ENCODE measurements around the gene SYNE1.
"Not testable (repeated sequence)": the region's sequence is repeated elsewhere in the genome, so short reads cannot be mapped to it uniquely, and the experiment has no call there.

The SYNE1 gene

DNA sequence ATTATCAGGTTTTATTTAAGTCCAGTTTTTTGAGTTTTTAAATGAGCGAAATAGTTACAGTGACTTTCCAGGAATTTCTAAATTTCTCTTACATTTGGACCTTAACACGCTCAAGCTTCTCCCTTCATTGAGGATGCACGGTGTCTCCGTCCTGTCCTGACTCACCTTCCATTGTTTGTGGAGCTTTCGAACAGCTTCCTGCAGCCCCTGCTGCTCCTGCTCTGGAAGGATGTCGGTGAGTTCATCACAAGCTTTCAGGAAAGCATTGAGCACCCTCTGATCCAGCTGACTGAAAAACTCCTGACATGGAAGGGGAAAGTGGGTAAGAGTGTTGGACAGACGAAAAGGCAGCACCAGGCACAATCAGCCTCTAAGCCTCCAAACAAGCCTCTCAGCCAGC, 183.7 kb downstream of the SYNE1 start:
- no peak overlapping the region for H3K4me3 ChIP-seq (ENCODE audit: low read depth, low read length)
- no peak for DNase-seq (ENCODE audit: low read depth)

DNA sequence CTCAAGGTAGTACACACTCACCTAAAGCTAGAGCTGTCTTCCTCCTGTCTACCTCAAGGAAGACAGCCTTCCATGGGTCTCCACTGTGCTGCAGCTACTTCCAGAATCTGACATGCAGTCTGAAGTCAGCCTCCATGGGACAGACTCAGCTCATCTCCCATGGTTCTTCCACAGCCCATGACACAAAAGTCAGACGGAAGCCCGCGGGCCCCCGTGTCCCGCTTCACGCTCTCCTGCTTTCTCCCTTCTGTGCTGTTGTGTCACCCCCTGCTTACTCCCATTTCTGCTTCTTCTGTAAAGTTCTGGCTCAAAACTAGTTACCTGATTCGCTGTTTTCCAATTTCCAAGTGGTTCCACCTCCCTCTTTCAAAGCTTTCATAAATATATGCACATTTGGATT, 184.5 kb downstream of the SYNE1 start:
- no peak overlapping the region for H3K4me3 ChIP-seq (ENCODE audit: low read depth, low read length)
- DNase-seq (ENCODE audit: low read depth), result no peak

GRCh38 chr6:152450519-152450918, 186.6 kb downstream of the SYNE1 start:
- DNase-seq (ENCODE audit: low read depth), result no peak
- H3K4me3 ChIP-seq (ENCODE audit: low read depth, low read length), result no peak overlapping the region

DNA sequence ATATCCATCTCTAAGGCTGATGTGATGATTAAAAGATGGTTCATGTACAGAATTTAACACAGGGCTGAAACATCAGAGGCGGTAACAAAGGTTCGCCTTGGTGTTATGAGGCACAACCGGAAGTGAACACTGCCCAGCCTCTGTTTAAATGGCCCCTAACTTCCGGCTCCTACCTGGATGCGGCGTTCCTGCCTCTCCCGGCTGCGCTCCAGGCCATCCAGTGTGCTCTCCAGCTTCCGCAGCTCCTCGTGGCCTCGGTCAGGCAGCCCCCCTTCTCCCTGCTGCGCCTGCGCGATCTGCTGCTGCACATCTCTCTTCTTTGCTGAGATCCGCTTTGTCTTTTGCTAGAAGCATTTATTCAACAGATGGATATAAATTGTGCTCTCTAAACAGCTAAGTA, 195.3 kb downstream of the SYNE1 start:
- no peak overlapping the region for H3K4me3 ChIP-seq (ENCODE audit: low read depth, low read length)
- no peak for DNase-seq (ENCODE audit: low read depth)

GRCh38 chr6:152435816-152436215, 201.3 kb downstream of the SYNE1 start:
- no peak for DNase-seq (ENCODE audit: low read depth)
- no peak overlapping the region for H3K4me3 ChIP-seq (ENCODE audit: low read depth, low read length)

GRCh38 chr6:152432758-152433157, 204.4 kb downstream of the SYNE1 start:
- no peak for DNase-seq (ENCODE audit: low read depth)
- H3K4me3 ChIP-seq (ENCODE audit: low read depth, low read length), result no peak overlapping the region

DNA sequence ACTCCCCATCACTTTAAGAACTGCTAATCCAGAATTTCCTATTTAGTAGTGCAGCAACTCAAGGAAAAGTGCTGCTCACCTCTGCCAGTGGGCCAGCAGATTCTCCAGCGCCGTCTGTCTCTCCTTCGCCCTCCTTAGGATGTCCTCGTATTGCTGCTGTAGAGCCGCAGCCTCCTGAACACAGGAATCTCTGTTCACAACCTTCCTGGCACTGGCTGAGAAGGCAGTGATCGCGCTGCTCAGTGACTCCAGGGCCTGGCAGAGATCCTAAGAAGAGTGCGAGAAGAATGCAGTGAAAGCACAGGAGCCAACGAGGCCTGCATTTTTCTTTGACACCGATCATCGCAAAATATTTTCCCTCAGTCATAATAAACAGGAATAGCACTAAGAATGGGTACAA, 209.0 kb downstream of the SYNE1 start:
- no peak for DNase-seq (ENCODE audit: low read depth)

GRCh38 chr6:152426276-152426675, 210.9 kb downstream of the SYNE1 start:
- H3K4me3 ChIP-seq (ENCODE audit: low read depth, low read length), result no peak overlapping the region
- no peak for DNase-seq (ENCODE audit: low read depth)

More for the DNA sequence above, 209.0 kb downstream of the SYNE1 start:
- H3K4me3 ChIP-seq (ENCODE audit: low read depth, low read length), result no peak overlapping the region

GRCh38 chr6:152423216-152424103, 213.7 kb downstream of the SYNE1 start:
- no peak for DNase-seq (ENCODE audit: low read depth)
- H3K4me3 ChIP-seq (ENCODE audit: low read depth, low read length), result no peak overlapping the region

- DNase-seq (ENCODE audit: low read depth); H3K4me3 ChIP-seq (ENCODE audit: low read depth, low read length): not testable (repeated sequence)
Observed at GRCh38 chr6:152421496-152421895, 215.7 kb downstream of the SYNE1 start.

DNA sequence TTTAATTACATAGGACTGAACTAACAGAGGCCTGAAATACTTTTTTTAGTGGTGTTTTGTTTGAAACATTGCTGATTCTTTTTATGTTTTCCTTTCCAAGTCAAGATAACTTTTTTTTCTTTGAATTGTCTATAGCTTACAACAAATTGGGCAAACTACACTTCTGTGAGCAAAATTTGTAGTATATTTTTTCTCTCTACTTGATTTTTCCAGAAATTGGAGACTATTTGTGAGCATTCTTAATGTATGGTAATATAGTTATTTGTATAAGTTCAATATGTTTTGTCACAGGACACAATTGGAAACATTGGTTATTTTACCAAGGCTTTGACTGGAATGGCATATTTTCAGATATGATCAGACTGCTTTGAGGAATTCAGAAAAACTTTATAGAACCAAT, 216.5 kb downstream of the SYNE1 start:
- H3K4me3 ChIP-seq (ENCODE audit: low read depth, low read length), result no peak overlapping the region
- no peak for DNase-seq (ENCODE audit: low read depth)

DNA sequence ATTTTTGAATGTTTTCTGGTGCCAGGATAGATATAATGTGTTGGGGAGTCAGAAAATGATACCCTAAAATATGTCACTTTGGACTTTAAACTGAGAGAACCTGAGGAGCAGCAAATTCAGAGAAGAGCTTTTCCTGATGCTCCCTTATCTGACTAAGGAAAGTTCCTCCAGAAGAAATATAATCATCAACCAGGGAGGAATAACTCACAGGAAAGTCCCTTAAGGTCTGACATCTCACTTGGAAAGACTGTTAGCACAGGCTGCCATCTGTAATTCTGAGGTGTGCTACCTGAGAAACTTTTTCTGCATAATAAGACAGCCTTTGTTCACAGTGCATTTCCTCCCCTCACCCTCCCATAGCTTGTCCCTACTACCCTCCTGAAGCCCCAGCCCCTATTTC, 218.6 kb downstream of the SYNE1 start:
- no peak for DNase-seq (ENCODE audit: low read depth)

DNA sequence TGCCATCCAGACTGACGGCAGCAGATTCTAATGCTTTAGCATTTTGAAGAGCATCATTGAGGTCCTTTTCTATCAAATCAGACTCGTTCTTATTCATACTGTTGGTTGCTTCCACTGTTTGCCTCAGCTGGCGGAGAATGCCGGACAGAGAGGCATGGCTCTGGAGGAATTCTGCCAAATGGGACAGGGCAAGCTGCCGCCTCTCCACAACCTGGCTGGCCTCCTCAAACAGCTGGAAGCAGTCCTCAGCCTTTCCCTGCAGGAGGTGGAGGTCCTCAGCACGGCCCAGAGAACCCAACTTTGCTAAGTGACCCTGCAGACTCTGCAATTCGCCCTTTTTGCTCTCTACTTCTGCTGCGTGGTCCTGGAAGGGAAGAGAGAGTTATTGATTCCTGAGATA, 220.5 kb downstream of the SYNE1 start:
- no peak for DNase-seq (ENCODE audit: low read depth)
- H3K4me3 ChIP-seq (ENCODE audit: low read depth, low read length), result no peak overlapping the region

More for the DNA sequence above, 218.6 kb downstream of the SYNE1 start:
- H3K4me3 ChIP-seq (ENCODE audit: low read depth, low read length), result no peak overlapping the region

DNA sequence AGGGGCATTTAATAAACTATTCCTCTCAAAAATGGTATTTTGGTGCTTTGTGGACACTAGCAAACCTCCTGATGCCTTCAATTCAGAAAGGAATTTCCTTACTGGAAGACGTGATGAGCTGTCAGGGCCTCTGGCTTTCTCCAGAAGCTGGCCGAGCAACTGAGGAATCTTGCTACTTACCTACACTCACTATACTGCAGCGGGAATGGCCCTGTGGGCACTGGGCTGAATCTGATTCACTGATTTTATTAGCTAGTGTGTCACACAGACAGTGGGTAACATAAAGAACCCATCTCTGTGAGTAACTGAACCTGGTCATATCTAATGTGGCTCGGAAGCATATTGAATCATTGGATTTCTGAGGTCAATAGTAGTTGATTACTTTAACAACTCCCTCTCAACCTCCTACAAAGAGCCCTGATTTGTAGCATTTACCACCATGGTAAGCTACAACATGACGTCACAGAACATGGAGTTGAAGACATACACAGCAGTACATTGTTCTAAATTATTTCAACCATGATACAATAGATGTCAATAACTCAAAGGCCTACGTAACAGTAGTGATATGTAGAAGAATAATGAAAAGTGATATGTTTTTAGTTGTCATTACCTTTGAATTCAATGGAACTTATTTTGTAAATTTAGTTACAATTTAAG, 232.1 kb downstream of the SYNE1 start:
- H3K4me3 ChIP-seq (ENCODE audit: low read depth, low read length), result no peak overlapping the region
- no peak for DNase-seq (ENCODE audit: low read depth)

DNA sequence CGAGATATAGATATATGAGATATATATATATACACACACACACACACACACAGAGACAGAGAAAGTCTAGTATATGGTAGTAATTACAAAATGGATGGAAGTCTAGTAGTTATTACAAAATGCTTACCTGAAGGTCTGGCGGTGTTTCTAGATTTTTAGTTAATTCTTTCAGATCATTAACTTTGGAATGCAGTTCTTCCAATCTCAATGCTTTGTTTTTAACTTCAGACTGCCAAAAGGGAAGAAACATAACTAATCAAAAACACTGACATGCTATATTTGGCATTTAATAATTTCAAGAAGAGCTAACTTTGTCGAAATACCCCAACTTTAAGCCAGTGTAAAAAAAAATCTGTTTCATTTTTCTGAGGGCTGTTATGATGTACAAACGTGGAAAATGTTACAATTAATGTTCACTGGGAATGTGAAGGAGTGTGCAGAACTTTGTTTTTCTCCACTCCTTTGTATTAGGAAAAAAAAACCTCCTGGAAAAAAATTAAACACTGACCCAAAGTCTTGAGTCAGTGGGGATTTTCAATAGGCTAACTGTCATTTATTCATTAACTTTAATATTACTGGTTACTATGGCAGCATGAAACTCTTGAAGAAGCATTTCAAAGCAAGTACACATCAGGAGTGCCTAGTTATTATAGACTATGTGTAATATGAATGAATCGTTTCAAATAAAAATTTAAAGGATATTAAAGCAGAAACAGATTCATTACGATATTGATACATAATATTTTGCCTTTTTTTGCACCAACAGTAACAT, 232.9 kb downstream of the SYNE1 start:
- DNase-seq (ENCODE audit: low read depth), result no peak
- no peak overlapping the region for H3K4me3 ChIP-seq (ENCODE audit: low read depth, low read length)

DNA sequence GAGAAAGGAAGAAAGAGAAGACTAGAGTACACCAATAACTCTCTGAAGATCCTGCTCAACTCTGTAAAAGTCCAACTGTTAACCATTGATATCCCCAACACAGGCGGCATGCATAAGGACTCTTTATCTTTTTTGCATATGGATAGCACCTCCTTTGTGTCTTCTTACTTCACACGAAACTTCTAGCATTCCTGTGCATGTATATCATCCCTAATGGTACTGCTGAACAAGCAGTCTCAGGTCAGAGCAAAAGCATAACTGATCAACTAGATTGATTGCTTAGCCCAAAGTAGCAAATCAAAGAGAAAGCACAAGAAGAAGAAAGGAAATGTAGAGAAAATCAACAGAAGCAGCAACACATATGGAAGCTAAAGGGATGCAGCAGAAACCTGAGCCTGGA, 234.4 kb downstream of the SYNE1 start:
- no peak for DNase-seq (ENCODE audit: low read depth)
- H3K4me3 ChIP-seq (ENCODE audit: low read depth, low read length), result no peak overlapping the region

GRCh38 chr6:152401978-152402377, 235.2 kb downstream of the SYNE1 start:
- DNase-seq (ENCODE audit: low read depth), result no peak
- no peak overlapping the region for H3K4me3 ChIP-seq (ENCODE audit: low read depth, low read length)

DNA sequence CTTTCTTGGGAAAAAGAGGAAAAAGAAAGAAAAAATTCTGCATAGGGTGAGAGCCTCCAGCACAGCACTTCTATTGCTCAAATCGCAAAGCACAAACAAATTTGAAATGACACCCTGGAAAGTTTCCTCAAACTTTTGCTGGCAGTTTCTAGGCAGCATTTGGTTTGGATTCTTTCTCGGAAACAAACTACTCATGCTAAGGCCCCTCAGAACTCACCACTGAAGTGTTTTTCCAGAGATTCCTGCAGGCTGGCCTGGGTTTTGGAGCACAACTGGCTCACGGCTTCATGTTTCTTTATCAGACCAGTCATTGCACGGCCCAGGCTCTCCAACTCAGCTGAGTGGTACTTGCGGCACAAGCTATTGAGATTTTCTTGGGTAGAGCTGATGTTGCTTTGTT, 237.8 kb downstream of the SYNE1 start:
- no peak for DNase-seq (ENCODE audit: low read depth)
- H3K4me3 ChIP-seq (ENCODE audit: low read depth, low read length), result no peak overlapping the region

- H3K4me3 ChIP-seq (ENCODE audit: low read depth, low read length), result no peak overlapping the region
- no peak for DNase-seq (ENCODE audit: low read depth)
Observed at GRCh38 chr6:152398993-152399392, 238.2 kb downstream of the SYNE1 start.

GRCh38 chr6:152398316-152398715, 238.8 kb downstream of the SYNE1 start:
- H3K4me3 ChIP-seq (ENCODE audit: low read depth, low read length), result no peak overlapping the region
- DNase-seq (ENCODE audit: low read depth), result no peak
